GM18508 (cell line): ENCODE measurements around the gene CDH13.

Source experiments
- ATAC-seq: cut with Tn5 transposase; IDR thresholded peaks from one replicate; pipeline ENCODE4 v1.9.1; 2021; ENCODE audit warnings: moderate number of reproducible peaks; ENCODE audit not compliant: insufficient read depth, unreplicated experiment

The CDH13 gene

DNA sequence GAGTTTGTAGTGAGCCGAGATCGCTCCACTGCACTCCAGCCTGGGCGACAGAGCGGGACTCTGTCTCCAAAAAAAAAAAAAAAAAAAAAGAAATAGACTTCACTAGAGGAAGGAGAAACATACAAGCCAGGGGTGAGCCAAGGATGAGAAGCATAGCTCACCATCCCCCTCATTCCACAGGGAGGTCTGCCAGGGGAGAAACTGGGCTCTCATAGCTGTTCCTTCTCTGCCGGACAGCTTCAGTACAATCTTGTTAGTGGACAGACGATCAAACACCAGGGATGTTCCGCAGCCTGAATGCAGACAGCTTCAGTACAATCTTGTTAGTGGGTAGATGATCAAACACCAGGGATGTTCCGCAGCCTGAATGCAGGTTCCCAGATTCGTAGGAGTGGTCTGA, 509.6 kb downstream of the CDH13 start:
- ATAC-seq = no peak

DNA sequence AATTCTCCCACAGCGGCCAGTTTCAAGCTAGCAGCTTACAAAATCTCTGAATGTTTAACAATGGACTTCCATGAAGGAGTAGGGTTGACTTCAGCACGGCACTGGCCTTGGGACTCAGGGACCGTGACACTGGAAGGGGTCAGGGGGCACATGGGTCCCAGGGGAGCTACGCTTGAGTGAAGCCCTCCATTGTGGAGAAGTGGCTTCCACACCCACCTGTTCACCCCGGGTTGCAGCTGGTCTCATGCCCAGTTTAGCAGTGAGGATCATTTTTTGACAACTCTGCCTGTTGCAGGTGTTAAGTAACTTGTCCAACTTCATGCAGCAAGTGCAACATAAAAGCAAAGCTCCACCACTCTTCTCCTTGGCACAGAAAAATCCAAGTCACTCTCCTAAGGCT, 510.2 kb downstream of the CDH13 start:
- no peak for ATAC-seq

DNA sequence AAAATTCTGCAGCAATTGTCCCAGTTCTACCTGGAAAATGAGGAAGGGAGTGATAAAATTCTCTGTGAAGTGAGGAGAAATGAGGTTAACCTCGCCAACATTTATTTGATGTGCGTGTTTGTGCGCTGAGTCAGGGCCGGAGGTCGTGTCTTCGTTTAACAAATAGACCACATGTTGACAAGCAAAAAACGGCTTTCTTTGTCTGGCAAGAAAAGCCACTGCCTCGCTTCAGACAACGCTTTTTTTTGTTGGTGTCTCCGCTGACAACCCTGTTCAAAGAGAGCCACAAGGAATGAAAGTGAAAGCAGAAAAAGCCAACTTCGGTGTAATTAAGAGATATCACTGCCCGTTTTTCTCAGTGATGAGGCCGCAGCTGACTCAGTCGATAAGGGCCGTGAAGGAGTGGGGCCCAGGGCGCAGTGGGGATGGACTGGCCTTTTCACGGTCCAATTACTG, 510.6 kb downstream of the CDH13 start:
- no peak for ATAC-seq

DNA sequence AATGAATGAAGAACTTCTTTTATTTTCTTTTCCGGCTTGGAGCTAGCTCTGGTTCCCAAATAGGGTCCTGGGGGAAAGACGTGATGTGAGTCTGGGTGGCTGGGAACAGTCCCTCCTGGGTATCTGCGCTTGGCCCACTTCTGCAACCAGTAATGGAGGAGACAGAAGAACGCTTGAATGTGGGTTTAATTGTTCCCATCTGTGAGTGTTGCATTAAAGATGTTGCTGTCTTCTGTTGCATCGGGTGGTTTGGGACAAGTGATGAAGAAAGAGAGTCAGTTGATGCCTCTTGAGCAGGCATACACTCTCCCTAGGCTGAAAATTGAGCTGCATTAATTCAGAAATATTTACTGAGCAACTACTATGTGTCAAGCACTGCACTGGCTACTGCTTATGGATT, 511.1 kb downstream of the CDH13 start:
- no peak for ATAC-seq

DNA sequence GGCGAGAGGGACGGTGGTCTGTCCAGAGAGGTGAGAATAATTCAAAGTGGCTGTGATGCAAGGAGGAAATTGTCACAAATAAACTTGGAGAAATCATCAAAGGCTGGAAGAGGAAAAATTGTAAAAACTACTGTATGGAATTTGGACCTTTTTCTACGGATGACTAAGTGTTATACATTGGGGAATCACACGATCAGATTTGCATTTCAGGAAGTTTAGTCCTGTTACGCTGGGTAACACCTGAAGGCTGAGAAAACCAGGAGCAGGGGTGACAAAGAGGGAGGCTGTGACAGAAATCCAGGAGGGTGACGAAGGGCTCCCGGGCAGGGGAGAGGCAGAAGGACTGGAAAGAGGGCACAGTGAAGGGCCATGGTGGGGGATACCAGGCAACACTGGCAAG, 511.7 kb downstream of the CDH13 start:
- no peak for ATAC-seq

DNA sequence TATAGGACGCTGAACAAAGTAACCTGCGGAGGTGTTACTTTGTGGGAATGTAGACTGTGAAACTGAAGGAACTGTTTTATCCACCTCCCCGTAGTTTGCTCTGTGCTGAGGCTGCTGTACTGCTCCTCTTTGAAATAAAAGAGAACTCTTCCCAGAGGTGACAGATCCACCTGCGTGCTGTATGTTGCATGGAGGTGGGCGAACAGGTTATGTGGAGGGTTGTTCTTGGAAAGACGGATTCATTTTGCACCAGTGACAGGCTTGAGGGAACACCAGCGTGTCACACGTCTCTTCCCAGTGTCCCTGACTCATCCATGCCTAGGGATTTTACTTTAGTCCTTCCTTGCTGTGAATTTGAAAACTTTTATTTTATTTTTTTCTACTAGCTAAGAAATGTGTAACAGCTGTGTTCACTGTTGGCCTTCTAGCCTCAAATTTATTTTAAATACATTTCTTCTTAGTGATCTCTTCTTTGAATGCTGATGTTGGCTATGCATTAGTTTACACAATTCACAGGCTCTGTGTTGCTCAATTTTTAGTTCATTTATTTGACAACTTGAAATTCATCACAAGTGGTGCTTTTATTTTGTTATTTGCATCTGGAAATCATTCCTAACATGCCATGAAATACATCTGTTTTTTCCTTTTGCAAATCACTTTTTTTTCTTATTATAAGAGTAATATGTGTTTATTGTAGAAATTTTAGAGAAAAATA, 512.4 kb downstream of the CDH13 start:
- ATAC-seq = no peak

DNA sequence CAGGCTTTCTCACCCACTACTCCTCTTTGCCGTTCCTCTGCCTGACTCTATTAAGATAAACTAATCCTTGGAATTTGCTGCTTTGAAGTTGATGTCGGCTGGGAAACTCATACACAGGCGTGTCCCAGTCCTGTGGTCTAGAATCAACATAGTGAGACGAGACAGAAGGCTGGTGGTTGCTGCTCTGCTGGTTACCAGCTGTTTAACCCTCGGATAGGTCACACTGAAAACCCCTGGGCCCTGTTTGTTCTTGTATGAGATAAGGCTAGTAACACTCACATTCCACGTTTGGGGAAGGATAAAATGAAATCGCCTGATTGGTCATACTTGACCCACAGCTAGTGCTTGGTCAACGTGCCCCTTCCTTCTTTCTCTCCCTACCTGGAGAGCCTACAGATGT, 517.0 kb downstream of the CDH13 start:
- no peak for ATAC-seq

DNA sequence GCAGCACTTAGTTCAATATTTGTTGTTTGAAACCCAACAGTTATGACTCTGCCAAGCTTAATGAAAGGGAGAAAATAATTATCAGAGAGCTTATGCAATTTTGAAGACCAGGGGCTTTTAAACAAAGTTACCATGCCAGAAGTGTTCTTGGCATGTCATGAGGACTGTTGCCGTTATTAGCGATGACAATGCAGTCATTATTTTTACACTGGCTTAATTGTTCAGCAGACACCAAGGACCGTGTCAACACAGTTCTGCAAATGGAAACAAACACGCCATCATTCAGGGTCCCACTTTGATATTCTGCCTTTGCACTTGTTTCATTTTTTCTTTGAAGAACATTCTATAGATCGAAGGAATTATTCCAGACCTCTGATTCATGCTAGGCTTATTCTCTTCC, 518.5 kb downstream of the CDH13 start:
- ATAC-seq = no peak

DNA sequence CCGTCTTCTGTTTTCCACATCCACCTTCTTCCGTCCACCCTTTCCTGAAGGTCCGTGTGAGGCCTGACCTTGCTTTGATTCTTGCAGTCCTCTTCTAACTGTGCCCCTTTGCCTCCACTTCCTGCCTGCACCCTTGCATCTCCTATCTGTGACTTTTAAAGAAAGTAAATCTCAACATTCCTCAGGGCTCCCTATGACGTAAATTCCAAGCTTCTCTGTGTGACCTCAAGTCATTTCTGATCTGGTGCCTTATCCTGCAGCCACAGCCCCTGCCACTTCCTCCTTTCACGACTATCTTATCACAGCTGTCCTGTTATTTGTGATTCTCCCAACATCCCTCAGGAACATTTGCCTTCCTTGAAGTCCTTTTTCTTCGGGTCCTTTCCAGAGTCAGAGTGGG, 520.5 kb downstream of the CDH13 start:
- no peak for ATAC-seq

DNA sequence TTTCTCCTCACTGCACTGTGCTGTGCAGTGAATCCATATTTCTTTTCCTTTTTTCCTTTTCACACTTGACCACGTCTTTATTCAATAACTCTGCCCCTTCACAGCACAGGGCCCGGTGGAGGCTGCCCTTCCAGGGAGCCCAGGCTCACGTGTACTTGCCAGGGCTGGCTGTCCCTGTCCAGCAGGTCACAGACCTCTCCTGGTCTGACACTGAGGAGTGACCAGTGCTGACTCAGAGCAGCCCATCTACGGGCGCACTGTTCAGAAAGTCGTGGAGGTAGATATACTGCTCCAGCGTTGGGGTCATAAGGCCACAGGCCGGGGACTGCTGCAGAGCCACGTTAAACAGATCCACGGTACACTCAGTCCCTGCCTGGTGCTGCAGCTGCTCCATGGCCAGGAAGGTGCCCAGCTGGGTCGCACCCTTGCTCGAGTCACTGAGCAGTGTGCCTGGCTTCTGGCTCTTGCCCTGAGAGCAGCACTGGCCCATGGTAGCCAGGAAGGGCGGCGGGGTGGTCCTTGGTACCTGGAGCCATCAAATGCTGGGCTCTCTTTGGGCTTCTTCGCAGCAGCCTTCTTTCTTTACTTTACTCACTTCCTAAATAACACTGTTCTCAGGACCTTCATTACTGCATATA, 531.7 kb downstream of the CDH13 start:
- no peak for ATAC-seq

DNA sequence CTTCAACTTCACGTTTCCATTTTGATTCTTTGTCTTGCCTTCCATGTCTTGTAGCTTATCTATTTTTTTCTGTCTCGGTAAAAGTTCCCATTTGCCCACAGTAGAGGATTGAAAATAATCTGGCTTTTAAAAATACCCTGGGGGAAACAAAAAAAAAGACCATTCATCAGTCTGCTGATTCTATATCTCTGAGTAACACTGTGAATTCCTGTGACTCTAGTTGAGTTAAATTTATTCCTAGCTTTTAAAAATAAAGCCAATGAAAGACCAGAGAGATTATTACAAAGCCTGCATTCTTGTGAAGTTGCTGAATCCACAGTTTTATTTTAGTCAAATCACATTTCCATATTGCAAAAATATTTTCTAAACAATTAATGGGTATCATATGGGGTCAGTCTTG, 532.3 kb downstream of the CDH13 start:
- no peak for ATAC-seq

DNA sequence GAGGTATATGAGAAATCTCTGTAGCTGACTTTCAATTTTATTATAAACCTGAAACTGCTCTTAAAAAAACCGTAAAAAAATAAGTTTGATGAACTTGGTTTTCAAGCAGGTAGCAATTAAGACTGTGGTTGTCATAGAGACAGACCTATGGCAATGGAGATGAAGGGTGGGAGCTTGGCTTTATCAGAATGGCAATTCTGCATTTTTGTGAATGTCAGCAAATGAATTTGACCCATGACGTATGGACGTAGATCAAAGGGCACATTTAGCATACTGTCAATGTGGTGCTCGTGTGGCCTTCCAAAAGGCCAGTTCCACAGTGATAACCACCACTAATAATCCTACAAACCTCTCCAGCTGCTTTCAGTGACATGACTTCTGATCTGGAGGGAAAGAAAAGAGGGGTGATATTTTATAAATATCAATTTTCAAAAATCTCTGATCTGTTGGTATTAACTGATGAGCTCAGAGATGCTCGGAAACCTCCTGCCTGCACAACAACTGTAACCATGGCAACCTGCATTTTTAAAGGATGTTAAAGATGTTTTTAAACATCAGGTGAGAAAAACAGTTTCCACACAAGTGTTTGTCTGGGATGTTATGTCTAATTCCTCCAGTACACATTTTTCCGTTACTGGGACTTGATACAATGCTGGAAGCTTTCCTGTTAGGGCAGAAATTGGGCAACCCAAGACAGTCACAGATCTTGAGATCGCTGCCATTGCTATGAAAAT, 533.7 kb downstream of the CDH13 start:
- ATAC-seq = no peak

DNA sequence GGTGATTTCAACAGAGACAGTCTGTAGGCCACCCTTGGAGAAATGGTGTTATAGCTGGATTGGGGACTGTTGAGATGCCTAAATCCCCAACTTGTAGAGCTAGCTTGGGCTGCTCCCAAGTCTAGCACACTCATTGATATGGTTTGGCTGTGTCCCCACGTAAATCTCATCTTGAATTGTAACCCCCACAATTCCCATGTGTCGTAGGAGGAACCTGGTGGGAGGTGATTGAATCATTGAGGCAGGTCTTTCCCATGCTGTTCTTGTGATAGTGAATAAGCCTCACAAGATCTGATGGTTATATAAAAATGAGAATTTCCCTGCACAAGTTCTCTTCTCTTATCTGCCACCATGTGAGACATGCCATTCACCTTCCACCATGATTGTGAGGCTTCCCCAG, 536.0 kb downstream of the CDH13 start:
- ATAC-seq = no peak

DNA sequence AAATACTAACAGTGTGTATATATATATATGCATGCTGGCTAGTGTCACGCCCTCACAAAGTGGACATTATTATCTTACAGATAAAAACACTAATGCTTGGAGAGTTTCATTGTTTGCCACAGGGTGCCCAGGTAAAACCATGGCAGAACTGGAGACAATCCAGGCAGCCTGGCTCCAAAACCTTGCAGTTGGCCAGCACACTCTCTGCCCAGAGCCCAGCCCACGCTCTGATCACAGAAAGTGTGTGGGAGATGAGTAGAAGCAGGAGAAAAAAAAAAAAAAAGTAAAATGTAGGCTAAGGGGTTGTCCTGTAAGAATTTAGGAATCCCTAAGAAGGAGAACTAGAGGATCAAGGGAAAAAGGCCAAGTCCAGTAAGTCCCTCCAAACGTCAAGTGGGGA, 538.0 kb downstream of the CDH13 start:
- no peak for ATAC-seq

DNA sequence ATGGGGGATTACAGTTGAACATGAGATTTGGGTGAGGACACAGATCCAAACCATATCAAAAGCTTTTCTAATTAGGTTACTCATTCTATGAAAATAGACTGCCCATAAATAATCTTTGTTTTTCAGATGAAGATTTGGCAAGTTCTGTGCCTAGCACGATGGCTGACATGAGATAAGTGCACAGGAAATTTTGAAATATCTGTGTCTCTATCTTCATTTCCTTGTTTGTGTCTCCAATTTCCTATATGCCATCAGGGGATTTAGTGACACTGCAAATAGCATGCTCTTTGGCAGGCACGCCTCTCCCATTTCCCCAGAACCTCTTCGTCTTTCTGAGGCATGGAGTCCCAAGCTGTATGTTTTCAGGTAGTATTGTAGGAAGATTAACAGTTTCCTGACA, 544.6 kb downstream of the CDH13 start:
- no peak for ATAC-seq

DNA sequence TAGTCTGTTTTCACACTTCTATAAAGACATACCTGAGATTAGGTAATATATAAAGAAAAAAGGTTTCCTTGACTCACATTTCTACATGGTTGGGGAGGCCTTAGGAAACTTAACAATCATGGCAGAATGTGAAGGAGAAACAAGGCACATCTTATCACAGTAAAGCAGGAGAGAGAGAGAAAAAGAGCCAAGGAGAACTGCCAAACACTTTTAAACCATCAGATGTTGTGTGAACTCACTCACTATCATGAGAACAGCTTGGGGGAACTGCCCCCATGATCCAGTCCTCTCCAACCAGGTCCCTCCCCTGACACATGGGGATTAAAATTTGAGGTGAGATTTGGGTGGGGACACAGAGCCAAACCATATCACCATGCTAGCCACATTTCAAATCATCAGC, 547.9 kb downstream of the CDH13 start:
- no peak for ATAC-seq

DNA sequence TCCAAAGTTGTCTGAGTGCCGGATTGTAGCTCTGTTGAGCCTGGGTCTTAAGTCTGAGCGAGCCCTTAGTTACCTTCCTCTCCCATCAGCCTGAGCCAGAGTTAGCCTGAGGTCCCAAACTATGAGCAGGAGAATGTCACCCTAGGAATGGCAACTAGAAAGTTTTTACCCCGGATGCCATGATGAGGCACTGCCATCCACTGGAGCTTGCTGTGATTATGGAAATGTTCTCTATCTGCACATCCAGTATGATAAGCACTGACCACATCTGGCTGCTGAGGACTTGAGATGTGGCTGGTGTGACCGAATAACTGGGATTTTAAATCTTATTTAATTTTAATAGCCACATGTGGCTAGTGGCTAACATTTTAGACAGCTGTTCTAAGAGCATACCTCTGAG, 550.0 kb downstream of the CDH13 start:
- no peak for ATAC-seq

DNA sequence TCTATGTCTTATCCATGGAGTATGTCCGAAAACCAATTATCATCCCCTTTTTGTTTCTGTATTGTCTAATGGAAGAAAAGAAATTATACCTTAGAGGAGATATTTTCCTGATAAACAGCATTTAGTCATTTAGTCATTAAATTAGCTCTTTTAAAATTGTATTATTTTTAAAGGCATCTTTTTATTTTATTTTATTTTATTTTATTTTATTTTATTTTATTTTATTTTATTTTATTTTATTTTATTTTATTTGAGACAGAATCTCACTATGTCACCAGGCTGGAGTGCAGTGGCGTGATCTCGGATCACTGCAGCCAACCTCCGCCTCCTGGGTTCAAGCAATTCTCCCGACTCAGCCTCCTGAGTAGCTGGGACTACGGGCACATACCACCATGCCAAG, 559.1 kb downstream of the CDH13 start:
- no peak for ATAC-seq

DNA sequence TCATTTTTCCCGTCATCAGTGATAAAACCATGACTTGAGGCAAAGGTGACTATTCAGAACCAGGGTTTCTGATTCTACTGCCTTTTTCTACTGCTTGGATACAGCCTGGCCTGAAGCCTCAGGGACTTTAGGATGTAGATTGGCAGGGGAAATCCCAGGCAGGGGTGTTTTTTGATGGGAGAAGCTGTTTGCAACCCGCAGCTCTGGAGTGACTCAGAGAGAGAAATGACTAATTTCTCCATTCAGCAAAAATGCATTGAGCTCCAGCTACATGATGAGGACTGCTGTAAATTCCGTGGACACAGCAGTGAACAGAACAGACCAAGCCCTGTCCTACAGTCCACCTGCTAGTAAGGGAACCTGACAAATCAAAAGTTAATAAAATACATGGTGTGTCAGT, 560.6 kb downstream of the CDH13 start:
- ATAC-seq = no peak

DNA sequence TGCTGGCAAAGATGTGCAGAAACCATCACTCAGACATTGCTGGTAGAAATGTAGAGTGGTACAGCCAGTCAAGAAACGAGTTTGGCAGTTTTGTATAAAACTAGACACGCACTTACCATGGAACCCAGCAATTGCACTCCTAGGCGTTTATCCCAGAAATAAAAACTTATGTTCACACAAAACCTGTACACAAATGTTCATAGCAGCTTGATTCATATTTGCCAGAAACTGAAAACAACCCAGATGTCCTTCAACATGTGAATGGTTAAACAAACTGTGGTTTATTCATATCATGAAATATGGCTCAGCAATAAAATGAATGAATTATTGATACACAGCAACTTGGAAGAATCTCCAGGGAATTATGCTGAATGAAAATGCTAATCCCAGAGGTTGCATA, 570.0 kb downstream of the CDH13 start:
- no peak for ATAC-seq

DNA sequence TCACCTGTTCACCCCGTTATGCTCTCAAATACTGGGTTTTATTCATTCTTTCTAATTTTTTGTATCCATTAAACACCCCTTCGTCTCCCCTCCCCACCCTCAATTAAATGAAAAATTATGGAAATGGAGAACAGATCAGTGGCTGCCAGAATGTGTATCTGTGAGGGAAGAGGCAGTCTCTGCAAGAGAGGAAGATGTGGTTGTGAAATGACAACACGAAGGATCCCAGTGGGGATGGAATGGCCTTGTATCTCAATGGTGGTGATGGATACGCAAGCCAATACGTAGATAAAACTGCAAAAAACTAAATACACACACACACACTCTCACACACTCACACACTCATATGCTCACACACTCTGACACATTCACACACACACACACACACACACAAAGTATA, 570.7 kb downstream of the CDH13 start:
- no peak for ATAC-seq

DNA sequence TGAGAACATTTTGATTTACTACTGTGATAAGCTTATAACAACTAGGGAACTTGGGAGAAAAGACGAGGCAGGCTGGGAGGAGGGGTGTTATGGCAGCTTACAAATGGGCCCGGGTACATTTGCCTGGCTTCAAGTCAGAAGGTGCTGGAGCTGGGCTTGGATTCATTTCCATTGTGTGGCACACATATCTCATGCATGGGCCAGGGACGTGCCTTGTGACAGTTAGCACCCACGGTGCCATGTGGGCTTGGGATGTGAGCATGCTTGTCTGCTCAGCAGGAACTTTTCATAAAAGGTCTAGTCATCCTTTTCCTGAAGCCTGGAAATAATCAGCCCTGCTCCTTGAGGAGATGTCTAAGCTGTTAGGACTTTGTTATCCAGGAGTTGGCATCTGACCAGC, 572.2 kb downstream of the CDH13 start:
- ATAC-seq = no peak
